ENCODE measurements around the gene OXLD1. TPM values are rescaled to one million over a fixed set of nuclear protein-coding genes. Genes with fewer than 3 reads are reported as not detected.
"Not testable (repeated sequence)": the region's sequence is repeated elsewhere in the genome, so short reads cannot be mapped to it uniquely, and the experiment has no call there.

Gene OXLD1
- total RNA-seq, 8 experiments from 2014 or later, result 20.2 to 85.8 (median 33.6) TPM

- peaks cover 8 to 9% of the 10 kb centered on the region in 2 donors for H3K4me1 ChIP-seq (replicated peaks in 1 of 2)
- peak in 5 of 8 experiments; percentile 31 to 82 (median 43) for ATAC-seq (replicated peaks in 6 of 8)
- in situ Hi-C loops (cut with MboI; ENCODE audit: low pct_unique_long_range_greater_than_20kb in 2 of 9, low sequenced_read_pairs in 9 of 9, unreplicated experiment in 9 of 9), result no loop called here
- 18 to 66% (median 36%) methylated on average over 2 to 16 of the region's 18 CpGs for WGBS, 10 experiments
- H3K27ac ChIP-seq, result peak overlapping the region; percentile 91 to 92
- H3K4me3 ChIP-seq, result peak overlapping the region; percentile 73 to 99 (median 87)
Measured at GRCh38 chr17:81635973-81636504, 30.4 kb downstream of the OXLD1 start.

- in situ Hi-C loops (cut with MboI; ENCODE audit: low pct_unique_long_range_greater_than_20kb in 2 of 9, low sequenced_read_pairs in 9 of 9, unreplicated experiment in 9 of 9), result no loop called here
- Histone ChIP-seq H3K4me1 (replicated peaks in 1 of 2) (peaks cover 8 to 9% of the 10 kb centered on the region in 2 donors), H3K27ac (no peak overlapping the region), H3K4me3 (peak overlapping the region in 3 of 5 donors; percentile 73 to 99 (median 83))
- WGBS, 10 experiments, result 62 to 100% (median 80%) methylated on average over 1 to 5 of the region's 5 CpGs; no CpG with 5 or more reads in 3 of the 10 experiments
- no peak for ATAC-seq (replicated peaks in 6 of 8)
Measured at GRCh38 chr17:81635431-81635830, 31.0 kb downstream of the OXLD1 start.

GRCh38 chr17:81631482-81631881 lies 34.9 kb downstream of the OXLD1 start:
- ATAC-seq (replicated peaks in 6 of 8), result peak in 1 of 8 experiments; percentile 12
- no peak overlapping the region for H3K27ac ChIP-seq
- no peak overlapping the region for H3K4me3 ChIP-seq
- 40 to 100% (median 70%) methylated on average over 1 to 7 of the region's 7 CpGs; no CpG with 5 or more reads in 3 of the 10 experiments for WGBS, 10 experiments
- in situ Hi-C loops (cut with MboI; ENCODE audit: low pct_unique_long_range_greater_than_20kb in 2 of 9, low sequenced_read_pairs in 9 of 9, unreplicated experiment in 9 of 9), result no loop called here
- peaks cover 8 to 9% of the 10 kb centered on the region in 2 donors for H3K4me1 ChIP-seq (replicated peaks in 1 of 2)

- H3K27ac ChIP-seq, result no peak overlapping the region
- in situ Hi-C loops (cut with MboI; ENCODE audit: low pct_unique_long_range_greater_than_20kb in 2 of 9, low sequenced_read_pairs in 9 of 9, unreplicated experiment in 9 of 9), result no loop called here
- no peak overlapping the region for H3K4me3 ChIP-seq
- no peak for ATAC-seq (replicated peaks in 6 of 8)
- H3K4me1 ChIP-seq (replicated peaks in 1 of 2), result peaks cover under 1% of the 10 kb centered on the region in 2 donors
- 90 to 100% (median 100%) methylated on average over 1 to 5 of the region's 8 CpGs; no CpG with 5 or more reads in 4 of the 10 experiments for WGBS, 10 experiments
Measured at GRCh38 chr17:81630274-81630673, 36.1 kb downstream of the OXLD1 start.

- no peak overlapping the region for H3K27ac ChIP-seq
- in situ Hi-C loops (cut with MboI; ENCODE audit: low pct_unique_long_range_greater_than_20kb in 2 of 9, low sequenced_read_pairs in 9 of 9, unreplicated experiment in 9 of 9), result no loop called here
- no peak overlapping the region for H3K4me3 ChIP-seq
- 91 to 100% (median 96%) methylated on average over 1 to 10 of the region's 11 CpGs; no CpG with 5 or more reads in 2 of the 10 experiments for WGBS, 10 experiments
- no peak for ATAC-seq (replicated peaks in 6 of 8)
- no peaks in the 10 kb centered on the region for H3K4me1 ChIP-seq (replicated peaks in 1 of 2)
Measured at GRCh38 chr17:81621494-81622130, 44.8 kb downstream of the OXLD1 start.

- ATAC-seq (replicated peaks in 6 of 8); H3K4me3 ChIP-seq; H3K27ac ChIP-seq; in situ Hi-C loops (cut with MboI; ENCODE audit: low pct_unique_long_range_greater_than_20kb in 2 of 9, low sequenced_read_pairs in 9 of 9, unreplicated experiment in 9 of 9); H3K4me1 ChIP-seq (replicated peaks in 1 of 2): not testable (repeated sequence)
- no CpG with 5 or more reads among the region's 36 CpGs for WGBS, 10 experiments
Measured at GRCh38 chr17:81618307-81618706, 48.1 kb downstream of the OXLD1 start.

GRCh38 chr17:81616877-81617276 lies 49.5 kb downstream of the OXLD1 start:
- peaks cover 2 to 4% of the 10 kb centered on the region in 2 donors for H3K4me1 ChIP-seq (replicated peaks in 1 of 2)
- H3K27ac ChIP-seq, result no peak overlapping the region
- H3K4me3 ChIP-seq, result no peak overlapping the region
- ATAC-seq (replicated peaks in 6 of 8), result no peak
- 0 to 100% (median 96%) methylated on average over 1 to 5 of the region's 7 CpGs; no CpG with 5 or more reads in 4 of the 10 experiments for WGBS, 10 experiments
- in situ Hi-C loops (cut with MboI; ENCODE audit: low pct_unique_long_range_greater_than_20kb in 2 of 9, low sequenced_read_pairs in 9 of 9, unreplicated experiment in 9 of 9), result no loop called here

- WGBS, 10 experiments, result 80 to 100% (median 94%) methylated on average over 1 to 3 of the region's 4 CpGs; no CpG with 5 or more reads in 5 of the 10 experiments
Measured at GRCh38 chr17:81615401-81615930, 50.9 kb downstream of the OXLD1 start.

More at GRCh38 chr17:81615401-81615930, 50.9 kb downstream of the OXLD1 start:
- Histone ChIP-seq H3K4me1 (replicated peaks in 1 of 2) (peaks cover 2 to 6% of the 10 kb centered on the region in 2 donors), H3K27ac (peak overlapping the region in 1 of 2 donors; percentile 17), H3K4me3 (no peak overlapping the region)
- in situ Hi-C loops (cut with MboI; ENCODE audit: low pct_unique_long_range_greater_than_20kb in 2 of 9, low sequenced_read_pairs in 9 of 9, unreplicated experiment in 9 of 9), result no loop called here
- no peak for ATAC-seq (replicated peaks in 6 of 8)

Other genes starting within 250 kb of the OXLD1 start
- 1,000 to 10,000 TPM; 2,076 to 6,877 (median 3,447) TPM for gene ACTG1, start 153.8 kb downstream of the OXLD1 start, total RNA-seq
- gene FSCN2, start 138.2 kb downstream of the OXLD1 start, total RNA-seq, result 1 to 10 TPM in 4 of 8 experiments, under 1 TPM in 4; 0.36 to 3.0 (median 1.2) TPM
- gene FAAP100, start 114.3 kb downstream of the OXLD1 start, total RNA-seq, result 10 to 100 TPM; 13.9 to 34.9 (median 22.8) TPM
- 10 to 100 TPM; 19.3 to 78.3 (median 41.8) TPM for gene NPLOC4, start 29.5 kb downstream of the OXLD1 start, total RNA-seq
- 1 to 10 TPM in 3 of 8 experiments, under 1 TPM in 4, not detected in 1; 0.22 to 1.2 (median 1.00) TPM for gene TSPAN10, start 29.4 kb downstream of the OXLD1 start, total RNA-seq
- gene PDE6G, start 10.1 kb downstream of the OXLD1 start, total RNA-seq, result under 1 TPM in 6 of 8 experiments, not detected in 2; 0.20 to 0.79 (median 0.55) TPM
- 10 to 100 TPM in 6 of 8 experiments, 1 to 10 TPM in 2; 9.1 to 34.6 (median 22.5) TPM for gene CCDC137, start 132 bp upstream of the OXLD1 start, total RNA-seq
- 10 to 100 TPM; 32.5 to 76.0 (median 48.4) TPM for gene ARL16, start 17.2 kb upstream of the OXLD1 start, total RNA-seq
- gene HGS, start 17.4 kb upstream of the OXLD1 start, total RNA-seq, result 10 to 100 TPM; 46.1 to 89.5 (median 62.4) TPM
- gene MRPL12, start 36.8 kb upstream of the OXLD1 start, total RNA-seq, result 100 to 1,000 TPM in 2 of 8 experiments, 10 to 100 TPM in 6; 17.0 to 155 (median 39.6) TPM
- gene SLC25A10, start 45.7 kb upstream of the OXLD1 start, total RNA-seq, result 10 to 100 TPM in 3 of 8 experiments, 1 to 10 TPM in 5; 2.4 to 24.9 (median 5.0) TPM
- under 1 TPM in 4 of 8 experiments, not detected in 4; 0.14 to 0.66 (median 0.32) TPM for gene GCGR, start 137.5 kb upstream of the OXLD1 start, total RNA-seq
- gene MCRIP1, start 166.7 kb upstream of the OXLD1 start, total RNA-seq, result 100 to 1,000 TPM in 4 of 8 experiments, 10 to 100 TPM in 4; 18.1 to 139 (median 101) TPM
- gene PPP1R27, start 168.4 kb upstream of the OXLD1 start, total RNA-seq, result 1 to 10 TPM in 4 of 8 experiments, under 1 TPM in 3, not detected in 1; 0.73 to 1.3 (median 1.1) TPM
- gene P4HB, start 193.9 kb upstream of the OXLD1 start, total RNA-seq, result 100 to 1,000 TPM; 116 to 461 (median 257) TPM
- gene ARHGDIA, start 204.7 kb upstream of the OXLD1 start, total RNA-seq, result 100 to 1,000 TPM in 5 of 8 experiments, 10 to 100 TPM in 3; 44.7 to 276 (median 151) TPM
- gene ALYREF, start 225.0 kb upstream of the OXLD1 start, total RNA-seq, result 100 to 1,000 TPM in 3 of 8 experiments, 10 to 100 TPM in 5; 52.7 to 176 (median 78.1) TPM
- gene ANAPC11, start 225.1 kb upstream of the OXLD1 start, total RNA-seq, result 100 to 1,000 TPM in 6 of 8 experiments, 10 to 100 TPM in 2; 80.4 to 181 (median 120) TPM
- gene NPB, start 235.6 kb upstream of the OXLD1 start, total RNA-seq, result under 1 TPM in 7 of 8 experiments, not detected in 1; 0.15 to 0.92 (median 0.43) TPM
- gene PCYT2, start 244.8 kb upstream of the OXLD1 start, total RNA-seq, result 10 to 100 TPM; 11.3 to 40.6 (median 16.0) TPM

Measured in motor neuron (in vitro differentiated cells).